Endothelial cell of umbilical vein (primary cell): Measurements from ENCODE around the gene SLC16A4. TPM values are rescaled to one million over a fixed set of nuclear protein-coding genes. Genes with fewer than 3 reads are reported as not detected.

Experiments used
- BruUV-seq: library from RNA; stranded (reverse); fragments of 400-500 nt; replicated peaks from 2 replicates; lab custom pipeline; 2021; lab: Mats Ljungman, UMichigan
- CTCF ChIA-PET: fragments of 300-600, 350-600 bp; sonication (Branson Sonifier 250); formaldehyde crosslinking; loops from one replicate; lab custom pipeline; 2021; ENCODE audit warnings: antibody characterized with exemption, inconsistent platforms; lab: Charles Lee
- POLR2A ChIA-PET: fragments of 300-600, 350-600 bp; sonication (Branson Sonifier 250); formaldehyde crosslinking; loops from one replicate; lab custom pipeline; 2021; ENCODE audit warnings: antibody characterized with exemption, inconsistent platforms; lab: Charles Lee
- DNase-seq: peaks from one replicate; pipeline ENCODE4 v3.0.0-alpha.2; 2011; ENCODE audit warnings: low read depth, low spot score
- FAIRE-seq: peaks from 2 replicates; lab custom pipeline; 2011; peaks lifted over from hg19 to GRCh38; lab: Jason Lieb, UNC
- H2AFZ ChIP-seq: 2 replicates; pipeline ENCODE4 v1.6.0; 2012; ENCODE audit warnings: low read depth, low read length, control low read depth, inconsistent platforms
- H3K27ac ChIP-seq: 2 replicates; pipeline ENCODE4 v1.5.1; 2011; ENCODE audit warnings: low read depth, mild to moderate bottlenecking, control low read depth, low read length, moderate library complexity; ENCODE audit not compliant: insufficient read depth
- H3K27me3 ChIP-seq, 2 experiments: 2 replicates each; pipeline versions ENCODE4 v1.6.0 to v1.6.1; 2011; ENCODE audit warnings: low read length in 2 of 2, mixed read lengths in 1 of 2; ENCODE audit not compliant: control insufficient read depth in 2 of 2, insufficient read depth in 2 of 2
- H3K36me3 ChIP-seq, 2 experiments: 2 replicates in 1 of 2; 3 replicates in 1 of 2; pipeline ENCODE4 v1.5.1; 2011; ENCODE audit warnings: low read length in 2 of 2, mild to moderate bottlenecking in 1 of 2, moderate library complexity in 1 of 2; ENCODE audit not compliant: control insufficient read depth in 2 of 2, insufficient read depth in 2 of 2; ENCODE audit errors: extremely low read depth in 1 of 2
- H3K4me1 ChIP-seq: 3 replicates; pipeline ENCODE4 v1.5.1; 2011; ENCODE audit warnings: mild to moderate bottlenecking, low read length; ENCODE audit not compliant: control insufficient read depth, insufficient read depth; ENCODE audit errors: extremely low read depth
- H3K4me2 ChIP-seq: 2 replicates; pipeline ENCODE4 v1.6.1; 2011; ENCODE audit warnings: low read length, control low read depth, mixed read lengths; ENCODE audit not compliant: insufficient read depth
- H3K4me3 ChIP-seq, 3 experiments: fragments of 200-600 bp in 1 of 3; sonication (generic), shearing (Covaris generic) in 1 of 3; replicated peaks in 1 of 3; 2 replicates each; pipeline ENCODE4 v1.5.1; 2011 to 2016; ENCODE audit warnings: control low read depth in 3 of 3, low read length in 3 of 3, mild to moderate bottlenecking in 2 of 3, inconsistent platforms in 1 of 3, low read depth in 1 of 3, moderate library complexity in 1 of 3; ENCODE audit not compliant: insufficient read depth in 1 of 3
- H3K79me2 ChIP-seq: 2 replicates; pipeline ENCODE4 v1.6.0; 2012; ENCODE audit warnings: low read length, inconsistent platforms; ENCODE audit not compliant: control insufficient read depth, insufficient read depth
- H3K9ac ChIP-seq: replicated peaks from 2 replicates; pipeline ENCODE3; 2011; ENCODE audit warnings: low read length, control low read depth; ENCODE audit not compliant: insufficient read depth; ENCODE audit errors: extremely low read depth
- H3K9me1 ChIP-seq: replicated peaks from 3 replicates; pipeline ENCODE4 v1.6.0; 2011; ENCODE audit warnings: mild to moderate bottlenecking, low read length; ENCODE audit not compliant: control insufficient read depth, insufficient read depth; ENCODE audit errors: extremely low read depth
- H3K9me3 ChIP-seq: replicated peaks from 2 replicates; pipeline ENCODE4 v1.5.1; 2012; ENCODE audit warnings: low read length, inconsistent platforms; ENCODE audit not compliant: control insufficient read depth, insufficient read depth
- H4K20me1 ChIP-seq: replicated peaks from 2 replicates; pipeline ENCODE3; 2011; ENCODE audit warnings: mild to moderate bottlenecking, low read length; ENCODE audit not compliant: control insufficient read depth, insufficient read depth; ENCODE audit errors: extremely low read depth
- CTCF ChIP-seq, 2 donors: IDR thresholded peaks; 1 replicate in 1 of 2; 2 replicates in 1 of 2; pipeline ENCODE4 v1.5.1; 2011; ENCODE audit warnings: low read length in 2 of 2, mild to moderate bottlenecking in 2 of 2, moderate library complexity in 2 of 2, control low read depth in 1 of 2, inconsistent platforms in 1 of 2, low read depth in 1 of 2; ENCODE audit not compliant: insufficient read depth in 1 of 2; ENCODE audit errors: extremely low read depth in 1 of 2
- EZH2 ChIP-seq: IDR thresholded peaks from 2 replicates; pipeline ENCODE4 v1.6.1; 2012; ENCODE audit warnings: borderline replicate concordance, low read depth, mild to moderate bottlenecking, moderate library complexity, low read length, inconsistent platforms; ENCODE audit not compliant: severe bottlenecking
- FOS ChIP-seq: IDR thresholded peaks from 2 replicates; pipeline ENCODE4 v1.6.1; 2011; ENCODE audit warnings: mild to moderate bottlenecking, low read length, moderate library complexity, borderline replicate concordance; ENCODE audit not compliant: insufficient read depth
- GATA2 ChIP-seq: IDR thresholded peaks from 2 replicates; pipeline ENCODE4 v1.7.0; 2011; ENCODE audit warnings: low read depth, mild to moderate bottlenecking, moderate library complexity, mixed read lengths, low read length; ENCODE audit not compliant: insufficient read length, insufficient read depth
- JUN ChIP-seq: IDR thresholded peaks from 2 replicates; pipeline ENCODE4 v1.6.1; 2011; ENCODE audit warnings: borderline replicate concordance, low read depth; ENCODE audit not compliant: insufficient read length, insufficient read depth
- MAX ChIP-seq: IDR thresholded peaks from 2 replicates; pipeline ENCODE4 v1.6.1; 2011; ENCODE audit not compliant: insufficient read depth, insufficient read length
- MYC ChIP-seq: IDR thresholded peaks from one replicate; pipeline ENCODE4 v1.6.1; 2011; ENCODE audit warnings: mild to moderate bottlenecking, low read depth, low read length
- POLR2A ChIP-seq: IDR thresholded peaks from 2 replicates; pipeline ENCODE4 v1.6.1; 2012; ENCODE audit warnings: low read depth, mild to moderate bottlenecking, control low read depth, low read length
- POLR2AphosphoS5 ChIP-seq: IDR thresholded peaks from 2 replicates; pipeline ENCODE4 v1.6.1; 2012; ENCODE audit warnings: low read depth, mild to moderate bottlenecking, control low read depth, low read length, moderate library complexity; ENCODE audit not compliant: insufficient read depth
- dilution Hi-C: fragments of 300-500 bp; cut with MboI; formaldehyde crosslinking; loops from one replicate; pipeline ENCODE4 v1.15.0; 2019; ENCODE audit warnings: low sequenced_read_pairs; ENCODE audit not compliant: extremely low pct_ligation_motif_present
- intact Hi-C: fragments of 100-400 bp; cut with micrococcal nuclease; formaldehyde crosslinking; loops from one replicate; pipeline ENCODE4 v1.10.0; 2022
- polyA plus RNA-seq, 4 experiments: library from polyadenylated mRNA; depleted of rRNA in 3 of 4; stranded (reverse) in 3 of 4; unstranded in 1 of 4; fragments of >200 nt; gene quantifications; 2 replicates each; pipeline versions ENCODE4 v1.2.1 to v1.2.3, GENCODE V29; 2011 to 2012; ENCODE audit warnings: missing spikeins in 1 of 4
- total RNA-seq: library from RNA; stranded (reverse); gene quantifications from 2 replicates; pipeline ENCODE4 v1.2.3, GENCODE V29; 2021

SLC16A4 gene
- total and polyA plus RNA-seq, 2 donors (not counting 3 experiments of a cell fraction or from before 2014, with no cell fraction given), result 2.8 to 7.2 TPM

GRCh38 chr1:110425612-110426152 is 34.9 kb upstream of the SLC16A4 start:
- no peak for TF ChIP-seq EZH2
- TF ChIP-seq GATA2, result no peak
- TF ChIP-seq POLR2A, result no peak
- no peak for TF ChIP-seq MYC
- TF ChIP-seq FOS, result no peak
- no peak for TF ChIP-seq MAX
- no peak for TF ChIP-seq CTCF (IDR thresholded peaks at IDR 0.05; ENCODE audit: extremely low read depth in 1 of 2, insufficient read depth in 1 of 2, low read depth in 1 of 2, low read length in 2 of 2)
- no peak for TF ChIP-seq JUN
- TF ChIP-seq POLR2AphosphoS5, result no peak
- no peaks in the 10 kb centered on the region for H4K20me1 ChIP-seq
- POLR2A ChIA-PET, result no interaction called here
- CTCF ChIA-PET, result interaction anchor here (1.0 kb wide), 1 partner anchor 35 kb away, joined by 7 read pairs; no protein-coding TSS in a partner anchor
- no peaks in the 10 kb centered on the region for H3K4me1 ChIP-seq
- intact Hi-C loops (no loop called here), dilution Hi-C loops (no loop called here)
- H2AFZ ChIP-seq, result no peak overlapping the region
- FAIRE-seq (no peak), DNase-seq (no peak)
- H3K79me2 ChIP-seq, result no peaks in the 10 kb centered on the region
- H3K4me3 ChIP-seq, result no peak overlapping the region
- no peaks in the 10 kb centered on the region for H3K36me3 ChIP-seq
- no peaks in the 10 kb centered on the region for H3K9me3 ChIP-seq
- no peak overlapping the region for H3K27ac ChIP-seq
- H3K27me3 ChIP-seq, result peaks cover 9 to 10% of the 10 kb centered on the region in 2 experiments
- no peak overlapping the region for H3K4me2 ChIP-seq
- H3K9me1 ChIP-seq, result no peaks in the 10 kb centered on the region
- BruUV-seq, result no TSS peak
- no peak overlapping the region for H3K9ac ChIP-seq
